ENCODE data around the gene IFI35. TPM values are rescaled to one million over a fixed set of nuclear protein-coding genes. Genes with fewer than 3 reads are reported as not detected.

IFI35 gene
- total RNA-seq, 1 experiment from 2014 or later, result 26.3 TPM

- DNase-seq (ENCODE audit: low read depth), result no peak
Measured at GRCh38 chr17:43056051-43056450, 49.5 kb downstream of the IFI35 start.

GRCh38 chr17:43062984-43063638 is 56.5 kb downstream of the IFI35 start:
- no peak for DNase-seq (ENCODE audit: low read depth)

Other genes starting within 250 kb of the IFI35 start
- gene RAMP2, start 245.6 kb upstream of the IFI35 start, total RNA-seq (2014; rRNA removed), result 0.26 and 0.92 TPM in 2 replicates
- 67.5 and 71.0 TPM in 2 replicates for gene VPS25, start 233.3 kb upstream of the IFI35 start, total RNA-seq (2014; rRNA removed)
- not detected in 2 replicates for gene WNK4, start 226.2 kb upstream of the IFI35 start, total RNA-seq (2014; rRNA removed)
- gene COA3, start 208.1 kb upstream of the IFI35 start, total RNA-seq (2014; rRNA removed), result 77.6 and 84.1 TPM in 2 replicates
- 0.13 TPM in 1 of 2 replicates, not detected in the other for gene CNTD1, start 207.9 kb upstream of the IFI35 start, total RNA-seq (2014; rRNA removed)
- gene BECN1, start 182.5 kb upstream of the IFI35 start, total RNA-seq (2014; rRNA removed), result 85.5 and 89.4 TPM in 2 replicates
- 160 and 172 TPM in 2 replicates for gene PSME3, start 173.4 kb upstream of the IFI35 start, total RNA-seq (2014; rRNA removed)
- gene AOC2, start 162.2 kb upstream of the IFI35 start, total RNA-seq (2014; rRNA removed), result 0.11 and 0.45 TPM in 2 replicates
- 0.17 TPM in 1 of 2 replicates, not detected in the other for gene AOC3, start 155.6 kb upstream of the IFI35 start, total RNA-seq (2014; rRNA removed)
- not detected in 2 replicates for gene G6PC1, start 106.0 kb upstream of the IFI35 start, total RNA-seq (2014; rRNA removed)
- 20.5 and 25.0 TPM in 2 replicates for gene AARSD1, start 42.3 kb upstream of the IFI35 start, total RNA-seq (2014; rRNA removed)
- gene PTGES3L, start 26.7 kb upstream of the IFI35 start, total RNA-seq (2014; rRNA removed), result 2.4 and 5.5 TPM in 2 replicates
- 9.4 and 9.6 TPM in 2 replicates for gene RUNDC1, start 26.2 kb upstream of the IFI35 start, total RNA-seq (2014; rRNA removed)
- gene RPL27, start 8.4 kb upstream of the IFI35 start, total RNA-seq (2014; rRNA removed), result 676 and 967 TPM in 2 replicates
- 248 and 297 TPM in 2 replicates for gene VAT1, start 15.6 kb downstream of the IFI35 start, total RNA-seq (2014; rRNA removed)
- gene RND2, start 18.4 kb downstream of the IFI35 start, total RNA-seq (2014; rRNA removed), result 0.06 TPM in 1 of 2 replicates, not detected in the other
- gene BRCA1, start 118.6 kb downstream of the IFI35 start, total RNA-seq (2014; rRNA removed), result 41.6 and 52.5 TPM in 2 replicates
- 65.2 and 72.0 TPM in 2 replicates for gene NBR1, start 164.4 kb downstream of the IFI35 start, total RNA-seq (2014; rRNA removed)
- 2.7 and 5.0 TPM in 2 replicates for gene TMEM106A, start 205.1 kb downstream of the IFI35 start, total RNA-seq (2014; rRNA removed)
- gene CCDC200, start 221.8 kb downstream of the IFI35 start, total RNA-seq (2014; rRNA removed), result not detected in 2 replicates
- gene RNU2-1, start 227.2 kb downstream of the IFI35 start, total RNA-seq (2014; rRNA removed), result not detected in 2 replicates